Stimulated activated CD4-positive, alpha-beta T cell treated with anti-CD3 and anti-CD28 coated beads, Interleukin-12 subunit alpha, Interleukin-12 subunit beta, amount 100 ng/mL, for 4 hours (primary cell): ENCODE data around the gene DDX54.

Experiments
- DNase-seq: peaks from one replicate; pipeline ENCODE4 v3.0.0-alpha.2; 2020

Gene DDX54

DNA sequence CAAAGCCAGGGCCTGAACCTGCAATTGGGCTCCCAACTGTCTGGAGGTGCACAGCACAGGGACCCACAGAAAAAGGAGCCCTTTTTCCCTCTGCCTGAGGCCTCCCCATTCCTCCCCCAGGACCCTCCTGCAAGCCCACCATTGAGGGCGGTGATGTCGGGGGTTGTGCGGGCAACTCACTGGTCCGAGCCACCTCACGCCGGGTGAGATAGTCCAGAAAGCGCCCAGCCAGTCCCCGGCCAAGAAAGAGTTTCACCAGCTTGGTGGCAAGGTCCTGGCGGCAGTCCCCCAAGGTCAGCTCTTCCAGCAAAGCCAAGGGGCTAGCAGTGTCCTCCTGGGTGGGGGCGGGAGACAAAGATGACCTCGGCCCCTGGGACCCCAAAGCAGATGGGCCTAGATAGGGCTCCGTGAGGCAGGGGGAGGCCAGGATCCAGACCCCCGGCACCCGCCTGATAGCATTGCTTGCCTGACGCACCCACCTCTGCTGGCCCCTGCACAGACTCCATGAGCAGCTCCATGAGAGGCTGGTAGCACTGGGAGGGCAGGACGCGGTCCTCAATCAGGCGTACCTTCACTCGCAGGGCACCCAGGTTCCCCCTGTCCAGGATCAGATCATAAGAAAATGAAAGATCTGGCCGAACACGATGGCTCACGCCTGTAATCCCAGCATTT is 69.7 kb downstream of the DDX54 start:
- no peak for DNase-seq

DNA sequence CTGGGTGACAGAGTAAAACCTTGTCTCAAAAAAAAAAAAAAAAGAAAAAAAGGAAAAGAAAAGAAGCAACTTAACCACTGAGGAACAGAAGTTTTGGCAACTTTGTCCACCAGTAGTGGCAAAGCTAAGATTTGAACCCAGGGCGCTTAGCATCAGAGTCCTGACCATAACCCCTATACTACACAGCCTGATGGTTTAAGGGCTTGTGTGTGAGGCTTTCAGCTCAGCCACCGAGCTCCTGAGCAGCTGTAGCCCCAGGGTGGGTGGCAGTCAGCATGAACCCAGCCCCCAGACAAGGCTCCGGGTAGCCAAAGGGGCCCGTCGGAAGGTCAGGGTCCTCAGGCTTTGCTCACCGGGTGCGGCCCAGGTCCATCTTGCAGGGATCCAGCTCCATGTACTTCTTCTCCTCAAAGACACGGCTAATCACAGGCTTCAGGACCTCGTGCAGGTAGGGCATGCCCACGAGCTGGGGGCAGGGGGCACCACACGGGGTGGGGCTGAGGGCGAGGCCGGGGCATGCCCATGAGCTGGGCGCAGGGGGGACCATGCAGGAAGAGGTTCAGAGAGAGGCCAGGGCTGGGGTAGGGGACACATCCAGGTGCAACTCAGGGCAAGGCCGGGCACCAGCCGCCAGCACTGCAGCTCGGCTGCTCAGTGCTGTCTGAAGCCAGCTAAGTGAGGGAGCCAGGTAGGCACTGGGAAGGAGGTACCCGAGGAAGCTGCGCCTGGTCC is 70.7 kb downstream of the DDX54 start:
- DNase-seq: no peak

GRCh38 chr12:113113397-113113796 is 71.9 kb downstream of the DDX54 start:
- no peak for DNase-seq

- no peak for DNase-seq
Observed at GRCh38 chr12:113112043-113112899, 73.0 kb downstream of the DDX54 start.

- DNase-seq: no peak
Observed at GRCh38 chr12:113111247-113111646, 74.0 kb downstream of the DDX54 start.

DNA sequence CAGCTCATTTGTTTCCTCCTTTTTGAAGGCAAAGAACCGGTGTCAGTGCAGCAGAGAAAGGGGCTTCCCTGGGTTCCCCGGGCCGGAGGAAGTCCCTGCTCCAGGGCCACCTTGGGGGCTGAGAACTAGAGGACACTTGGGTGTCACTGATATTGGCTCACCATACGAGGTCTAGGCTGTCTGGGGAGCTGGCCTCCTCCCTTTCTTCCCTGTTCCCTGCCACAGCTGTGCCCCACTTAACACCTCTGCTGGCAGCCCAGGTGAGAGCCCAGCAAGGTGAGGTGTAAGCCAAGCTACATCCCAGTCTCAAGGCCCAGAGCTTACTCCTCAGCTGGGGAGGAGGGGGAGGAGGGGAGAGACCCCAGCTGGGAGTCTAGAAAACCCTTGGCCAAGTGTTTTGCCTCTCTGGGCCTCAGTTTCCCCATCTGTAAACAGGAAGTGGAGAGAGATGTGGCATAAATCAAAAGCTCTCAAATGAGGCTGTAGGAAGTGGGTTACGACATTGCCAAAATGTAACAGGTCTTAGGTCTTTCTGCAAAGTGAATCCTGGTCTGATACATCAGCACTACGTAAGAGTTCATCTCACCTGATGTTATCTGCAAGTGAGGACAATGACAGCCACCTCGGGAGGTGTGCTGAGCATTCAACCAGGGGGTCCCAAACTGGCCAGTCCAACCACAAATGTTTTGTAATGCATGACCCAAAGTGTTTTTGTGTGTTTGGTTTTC is 75.2 kb downstream of the DDX54 start:
- DNase-seq: no peak

GRCh38 chr12:113109360-113109759 is 75.9 kb downstream of the DDX54 start:
- no peak for DNase-seq

DNA sequence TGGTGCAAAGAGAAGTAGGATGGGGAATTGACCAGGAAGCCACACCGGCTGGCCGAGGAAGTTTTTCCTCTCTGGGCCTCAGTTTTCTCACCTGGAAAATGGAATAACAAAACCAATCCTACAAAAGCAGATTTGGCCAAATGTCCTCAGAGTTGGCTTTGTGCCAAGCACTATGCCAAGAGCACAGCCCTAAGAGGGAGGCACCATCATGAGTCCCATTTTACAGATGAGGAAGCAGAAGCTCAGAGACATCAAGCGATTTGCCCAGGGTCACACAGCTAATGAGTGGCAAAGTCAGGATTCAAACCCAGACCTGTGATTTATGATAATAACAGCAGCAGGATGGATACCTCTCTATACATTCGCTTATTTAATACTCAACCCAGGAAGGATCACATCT is 77.0 kb downstream of the DDX54 start:
- no peak for DNase-seq
